Dermis blood vessel endothelial cell (primary cell): ENCODE measurements around the gene SUPT3H. TPM values are rescaled to one million over a fixed set of nuclear protein-coding genes. Genes with fewer than 3 reads are reported as not detected.

Experiments used
- DNase-seq: peaks from one replicate; pipeline ENCODE4 v3.0.0; 2010
- total RNA-seq: library from RNA; depleted of rRNA; stranded (reverse); fragments of >200 nt; gene quantifications from 2 replicates; pipeline ENCODE4 v1.2.3, GENCODE V29; 2014

Gene SUPT3H
- total RNA-seq, 1 donor from 2014 or later = 5.4 TPM

DNA sequence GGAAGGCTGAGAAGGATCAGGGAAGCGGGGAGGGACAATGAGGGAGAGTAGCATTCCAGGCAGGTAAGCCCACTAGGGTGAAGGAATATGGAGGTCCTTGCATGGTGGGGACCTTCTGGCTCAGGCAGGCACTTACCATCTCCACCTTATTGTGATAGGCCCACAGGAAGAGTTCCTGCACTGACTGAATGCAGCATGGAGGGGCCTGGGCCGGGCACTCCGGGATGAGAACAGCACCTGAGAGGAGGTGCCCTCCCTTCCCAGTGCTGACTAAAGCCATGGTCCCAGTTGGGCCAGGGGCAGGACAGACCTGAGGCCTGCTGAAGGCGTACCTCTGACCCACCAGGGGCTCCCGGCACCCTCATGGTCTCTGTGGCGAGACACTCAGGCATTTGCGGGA, 597.6 kb downstream of the SUPT3H start:
- no peak for DNase-seq

DNA sequence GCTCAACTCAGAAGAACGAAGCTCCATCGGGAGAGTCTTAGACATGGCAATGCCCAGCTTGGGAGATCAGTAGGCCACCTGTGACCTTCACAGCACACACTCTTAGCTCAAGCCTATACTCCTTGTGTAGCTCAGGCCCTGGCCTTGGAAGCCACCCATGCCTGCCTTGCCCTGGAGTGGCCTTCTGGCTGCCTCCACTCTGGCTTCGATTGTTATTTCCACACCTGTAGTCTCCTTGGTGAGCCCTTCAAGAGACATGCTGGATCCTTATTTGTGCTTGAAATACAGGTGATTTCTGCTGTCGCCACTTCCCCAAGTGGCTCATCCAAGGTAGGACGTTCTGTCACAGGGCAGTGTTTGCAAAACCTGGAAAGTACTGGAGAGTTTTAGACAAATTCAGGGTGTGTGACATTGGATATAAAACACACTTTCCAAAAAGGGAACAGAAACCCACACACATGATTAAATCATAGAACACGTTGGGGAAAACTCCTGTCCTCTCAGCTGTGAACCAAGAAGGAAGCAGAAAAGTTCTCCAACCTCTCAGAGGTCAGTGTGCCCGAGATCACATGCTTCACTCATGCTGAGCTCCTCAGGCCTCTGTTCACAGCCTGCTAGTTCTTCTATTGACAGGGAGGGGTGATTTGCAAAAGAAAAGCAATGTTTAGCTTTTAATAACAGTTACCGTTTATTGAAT, 598.5 kb downstream of the SUPT3H start:
- DNase-seq = no peak

Other genes with a start within 250 kb of the SUPT3H start
- under 0.01 and 0.05 TPM in 2 replicates for gene RUNX2, start 49.6 kb downstream of the SUPT3H start, total RNA-seq